ENCODE data around the gene IMPA2.

IMPA2 gene

DNA sequence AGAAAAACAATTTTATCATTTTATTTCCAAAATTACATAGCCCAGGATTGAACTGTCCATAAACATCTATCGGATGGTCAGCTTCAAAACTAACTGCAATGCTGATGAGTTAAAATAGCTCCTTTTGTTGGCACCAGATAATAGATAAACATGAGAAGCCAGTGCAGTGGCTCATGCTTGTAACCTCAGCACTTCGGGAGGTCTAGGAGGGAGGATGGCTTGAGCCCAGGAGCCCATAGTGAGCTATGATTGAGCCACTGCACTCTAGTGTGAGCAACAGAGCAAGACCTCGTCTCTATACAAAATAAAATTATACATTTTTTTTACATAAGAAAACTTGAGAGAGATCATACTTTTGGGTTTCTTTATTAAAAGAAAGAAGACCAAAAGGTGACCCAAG lies 34.6 kb upstream of the IMPA2 start:
- Histone ChIP-seq H3K4me3 (ENCODE audit: insufficient read depth, low read length, poor library complexity, severe bottlenecking) (no peak overlapping the region), H3K36me3 (ENCODE audit: low read length) (no peaks in the 10 kb centered on the region), H3K27ac (ENCODE audit: low read depth, low read length) (no peak overlapping the region), H3K27me3 (ENCODE audit: low read length) (no peaks in the 10 kb centered on the region), H3K9me2 (replicated peaks; ENCODE audit: insufficient read depth, low read length) (no peaks in the 10 kb centered on the region), H4K20me1 (ENCODE audit: low read depth, low read length) (no peaks in the 10 kb centered on the region), H3K9me3 (ENCODE audit: insufficient read depth, low read length) (no peaks in the 10 kb centered on the region), H3F3A (ENCODE audit: insufficient read depth) (no peaks in the 10 kb centered on the region), H3K9ac (ENCODE audit: low read length) (no peak overlapping the region), H3K79me2 (ENCODE audit: insufficient read depth, low read length) (no peaks in the 10 kb centered on the region), H3K4me2 (ENCODE audit: low read depth, low read length, poor library complexity, severe bottlenecking) (peak overlapping the region; percentile 13), H2AFZ (ENCODE audit: low read depth, low read length, severe bottlenecking) (peak overlapping the region; percentile 54)
- TF ChIP-seq, protein P1, sequence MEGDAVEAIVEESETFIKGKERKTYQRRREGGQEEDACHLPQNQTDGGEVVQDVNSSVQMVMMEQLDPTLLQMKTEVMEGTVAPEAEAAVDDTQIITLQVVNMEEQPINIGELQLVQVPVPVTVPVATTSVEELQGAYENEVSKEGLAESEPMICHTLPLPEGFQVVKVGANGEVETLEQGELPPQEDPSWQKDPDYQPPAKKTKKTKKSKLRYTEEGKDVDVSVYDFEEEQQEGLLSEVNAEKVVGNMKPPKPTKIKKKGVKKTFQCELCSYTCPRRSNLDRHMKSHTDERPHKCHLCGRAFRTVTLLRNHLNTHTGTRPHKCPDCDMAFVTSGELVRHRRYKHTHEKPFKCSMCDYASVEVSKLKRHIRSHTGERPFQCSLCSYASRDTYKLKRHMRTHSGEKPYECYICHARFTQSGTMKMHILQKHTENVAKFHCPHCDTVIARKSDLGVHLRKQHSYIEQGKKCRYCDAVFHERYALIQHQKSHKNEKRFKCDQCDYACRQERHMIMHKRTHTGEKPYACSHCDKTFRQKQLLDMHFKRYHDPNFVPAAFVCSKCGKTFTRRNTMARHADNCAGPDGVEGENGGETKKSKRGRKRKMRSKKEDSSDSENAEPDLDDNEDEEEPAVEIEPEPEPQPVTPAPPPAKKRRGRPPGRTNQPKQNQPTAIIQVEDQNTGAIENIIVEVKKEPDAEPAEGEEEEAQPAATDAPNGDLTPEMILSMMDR (IDR thresholded peaks at IDR 0.05; ENCODE audit: insufficient read depth, low read length, poor library complexity, severe bottlenecking): no peak
- TF ChIP-seq EZH2phosphoT487 (conservative IDR thresholded peaks at IDR 0.05; ENCODE audit: low read length): no peak

DNA sequence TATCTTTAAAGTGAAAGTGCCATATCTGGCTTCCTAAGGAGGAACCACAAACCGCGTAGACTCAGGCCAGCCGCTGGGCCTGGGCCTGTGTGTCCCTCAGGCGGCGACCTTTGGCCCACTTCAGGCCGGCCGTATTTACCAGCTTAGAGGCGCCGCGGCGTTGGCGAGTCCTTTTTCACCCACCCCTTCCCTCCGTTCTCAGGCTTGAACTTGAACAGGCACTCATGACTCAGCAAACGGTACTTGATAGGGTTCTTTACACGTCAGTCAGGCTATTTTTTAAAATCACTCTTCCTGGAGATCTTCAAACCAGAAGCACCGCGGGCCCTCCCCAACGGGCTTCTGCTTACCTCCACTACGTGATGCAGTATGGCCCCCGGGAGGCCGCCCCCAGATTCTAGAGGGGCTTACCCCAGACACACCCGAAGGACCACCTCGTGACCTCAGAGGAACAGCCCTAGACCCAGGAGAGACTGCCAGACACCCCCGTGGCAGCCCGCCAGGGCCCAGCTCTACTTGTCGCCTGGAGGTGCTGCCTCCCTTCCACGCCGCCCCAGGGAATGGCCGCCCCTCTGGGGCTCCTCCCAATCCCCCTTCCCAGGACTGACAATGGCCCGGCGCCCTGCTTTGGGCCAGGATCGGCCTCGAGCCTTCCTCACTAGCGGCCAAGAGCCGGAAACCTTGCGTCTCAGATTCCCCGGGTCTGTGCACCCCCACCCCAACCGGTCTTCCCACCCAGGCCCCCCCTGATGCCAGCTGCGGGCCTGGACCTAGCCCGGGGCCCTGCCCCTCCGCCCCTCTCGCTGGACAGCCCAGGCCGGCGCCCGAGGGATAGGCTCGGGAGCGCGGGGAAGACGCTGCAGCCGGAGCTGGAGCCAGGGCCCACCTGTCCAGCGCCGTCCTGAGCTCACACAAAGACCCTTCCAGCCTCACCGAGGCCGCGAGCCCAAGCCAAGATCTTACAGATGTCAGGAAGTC lies 33.8 kb upstream of the IMPA2 start:
- peak overlapping the region; percentile 54 for H2AFZ ChIP-seq (ENCODE audit: low read depth, low read length, severe bottlenecking)

DNA sequence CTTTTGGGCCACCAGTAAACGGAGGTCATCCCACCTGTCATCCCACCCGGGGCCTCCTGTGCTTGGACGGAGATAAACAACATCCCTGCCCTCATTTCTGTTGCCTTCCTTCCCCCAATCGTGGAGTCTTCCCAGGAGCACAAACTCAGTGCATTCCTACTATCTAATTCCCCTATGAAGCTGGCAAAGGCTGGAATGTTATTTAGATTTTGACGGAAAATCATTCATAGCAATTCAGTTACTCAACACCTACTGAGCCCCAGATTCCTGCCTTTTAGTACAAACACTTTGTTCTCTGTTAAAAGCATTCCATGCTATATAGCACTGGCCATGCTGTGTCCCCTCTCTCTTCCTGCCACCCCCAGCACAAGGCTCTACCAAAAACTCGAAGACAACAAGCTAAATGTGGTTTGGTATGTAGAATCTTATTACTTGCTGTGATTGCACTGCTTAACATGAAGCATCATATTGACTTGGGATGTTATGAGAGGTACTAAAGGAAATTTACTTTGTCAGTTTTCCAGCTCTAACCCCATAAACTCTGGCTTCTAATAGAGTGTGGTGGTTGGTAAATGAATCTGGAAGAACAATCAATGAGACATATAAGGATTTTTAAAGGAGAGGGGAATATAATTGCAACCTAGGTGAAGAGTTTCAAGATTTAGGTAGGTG lies 32.3 kb upstream of the IMPA2 start:
- no peak overlapping the region for H2AFZ ChIP-seq (ENCODE audit: low read depth, low read length, severe bottlenecking)

More for the DNA sequence above, 33.8 kb upstream of the IMPA2 start:
- no peaks in the 10 kb centered on the region for H3F3A ChIP-seq (ENCODE audit: insufficient read depth)
- H3K9ac ChIP-seq (ENCODE audit: low read length): no peak overlapping the region
- no peak overlapping the region for H3K4me3 ChIP-seq (ENCODE audit: insufficient read depth, low read length, poor library complexity, severe bottlenecking)
- no peaks in the 10 kb centered on the region for H3K9me3 ChIP-seq (ENCODE audit: insufficient read depth, low read length)
- H3K79me2 ChIP-seq (ENCODE audit: insufficient read depth, low read length): no peaks in the 10 kb centered on the region
- H4K20me1 ChIP-seq (ENCODE audit: low read depth, low read length): no peaks in the 10 kb centered on the region
- H3K36me3 ChIP-seq (ENCODE audit: low read length): no peaks in the 10 kb centered on the region
- H3K9me2 ChIP-seq (replicated peaks; ENCODE audit: insufficient read depth, low read length): no peaks in the 10 kb centered on the region
- TF ChIP-seq, protein P1 (IDR thresholded peaks at IDR 0.05; ENCODE audit: insufficient read depth, low read length, poor library complexity, severe bottlenecking): no peak
- TF ChIP-seq EZH2phosphoT487 (conservative IDR thresholded peaks at IDR 0.05; ENCODE audit: low read length): no peak
- H3K4me2 ChIP-seq (ENCODE audit: low read depth, low read length, poor library complexity, severe bottlenecking): peak overlapping the region; percentile 13
- H3K27ac ChIP-seq (ENCODE audit: low read depth, low read length): no peak overlapping the region
- H3K27me3 ChIP-seq (ENCODE audit: low read length): no peaks in the 10 kb centered on the region

More for the DNA sequence above, 32.3 kb upstream of the IMPA2 start:
- no peak overlapping the region for H3K27ac ChIP-seq (ENCODE audit: low read depth, low read length)
- no peaks in the 10 kb centered on the region for H3K79me2 ChIP-seq (ENCODE audit: insufficient read depth, low read length)
- no peaks in the 10 kb centered on the region for H3F3A ChIP-seq (ENCODE audit: insufficient read depth)
- TF ChIP-seq EZH2phosphoT487 (conservative IDR thresholded peaks at IDR 0.05; ENCODE audit: low read length): no peak
- TF ChIP-seq, protein P1 (IDR thresholded peaks at IDR 0.05; ENCODE audit: insufficient read depth, low read length, poor library complexity, severe bottlenecking): no peak
- H4K20me1 ChIP-seq (ENCODE audit: low read depth, low read length): no peaks in the 10 kb centered on the region
- no peak overlapping the region for H3K4me2 ChIP-seq (ENCODE audit: low read depth, low read length, poor library complexity, severe bottlenecking)
- no peak overlapping the region for H3K4me3 ChIP-seq (ENCODE audit: insufficient read depth, low read length, poor library complexity, severe bottlenecking)
- H3K36me3 ChIP-seq (ENCODE audit: low read length): no peaks in the 10 kb centered on the region
- no peak overlapping the region for H3K9ac ChIP-seq (ENCODE audit: low read length)
- no peaks in the 10 kb centered on the region for H3K9me3 ChIP-seq (ENCODE audit: insufficient read depth, low read length)
- H3K9me2 ChIP-seq (replicated peaks; ENCODE audit: insufficient read depth, low read length): no peaks in the 10 kb centered on the region
- H3K27me3 ChIP-seq (ENCODE audit: low read length): no peaks in the 10 kb centered on the region

Data from SU-DHL-6 (cell line).